ENCODE results near the gene ACOT7.

DNA sequence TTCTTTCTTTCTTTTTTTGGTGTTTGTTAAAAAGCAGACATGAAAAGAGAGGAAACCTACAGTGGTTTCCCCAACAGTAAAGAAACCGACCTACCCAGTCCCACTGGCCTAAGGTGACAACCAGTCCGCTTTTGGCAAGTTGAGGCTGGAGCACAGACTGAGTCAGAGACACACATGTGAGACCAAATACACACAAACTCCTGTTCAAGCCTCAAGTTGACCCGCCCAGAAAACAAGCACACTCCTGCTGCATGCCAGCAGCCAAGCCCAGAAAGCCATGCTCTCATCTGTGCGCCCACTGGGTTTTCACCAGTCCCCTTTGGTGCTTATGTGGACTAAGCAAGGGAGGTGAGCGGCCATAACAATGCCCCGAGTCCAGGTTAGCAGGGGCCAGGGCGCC, 68.1 kb downstream of the ACOT7 start:
- TF ChIP-seq, protein P1, sequence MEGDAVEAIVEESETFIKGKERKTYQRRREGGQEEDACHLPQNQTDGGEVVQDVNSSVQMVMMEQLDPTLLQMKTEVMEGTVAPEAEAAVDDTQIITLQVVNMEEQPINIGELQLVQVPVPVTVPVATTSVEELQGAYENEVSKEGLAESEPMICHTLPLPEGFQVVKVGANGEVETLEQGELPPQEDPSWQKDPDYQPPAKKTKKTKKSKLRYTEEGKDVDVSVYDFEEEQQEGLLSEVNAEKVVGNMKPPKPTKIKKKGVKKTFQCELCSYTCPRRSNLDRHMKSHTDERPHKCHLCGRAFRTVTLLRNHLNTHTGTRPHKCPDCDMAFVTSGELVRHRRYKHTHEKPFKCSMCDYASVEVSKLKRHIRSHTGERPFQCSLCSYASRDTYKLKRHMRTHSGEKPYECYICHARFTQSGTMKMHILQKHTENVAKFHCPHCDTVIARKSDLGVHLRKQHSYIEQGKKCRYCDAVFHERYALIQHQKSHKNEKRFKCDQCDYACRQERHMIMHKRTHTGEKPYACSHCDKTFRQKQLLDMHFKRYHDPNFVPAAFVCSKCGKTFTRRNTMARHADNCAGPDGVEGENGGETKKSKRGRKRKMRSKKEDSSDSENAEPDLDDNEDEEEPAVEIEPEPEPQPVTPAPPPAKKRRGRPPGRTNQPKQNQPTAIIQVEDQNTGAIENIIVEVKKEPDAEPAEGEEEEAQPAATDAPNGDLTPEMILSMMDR (IDR thresholded peaks at IDR 0.05), result no peak
- TF ChIP-seq POLR2A (IDR thresholded peaks at IDR 0.05), result no peak

All from lower leg skin (tissue), 3 donors.